Upper lobe of left lung (tissue), 4 donors: ENCODE results near the gene LIMK2.

ENCODE experiments used
- POLR2A ChIP-seq, 4 donors: fragments of 450-650 bp; IDR thresholded peaks; one replicate each; pipeline ENCODE4 v1.5.1; 2016 to 2017; ENCODE audit warnings: antibody characterized with exemption in 4 of 4, mild to moderate bottlenecking in 2 of 4
- TF ChIP-seq, protein P1 (sequence below), 6 experiments: fragments of 450-650 bp in 4 of 6; fragments of 200-600 bp in 2 of 6; sonication (generic) in 2 of 6; IDR thresholded peaks; one replicate each; pipeline ENCODE4 v1.5.1; 2016 to 2019; ENCODE audit warnings: antibody characterized with exemption in 6 of 6

DNA sequence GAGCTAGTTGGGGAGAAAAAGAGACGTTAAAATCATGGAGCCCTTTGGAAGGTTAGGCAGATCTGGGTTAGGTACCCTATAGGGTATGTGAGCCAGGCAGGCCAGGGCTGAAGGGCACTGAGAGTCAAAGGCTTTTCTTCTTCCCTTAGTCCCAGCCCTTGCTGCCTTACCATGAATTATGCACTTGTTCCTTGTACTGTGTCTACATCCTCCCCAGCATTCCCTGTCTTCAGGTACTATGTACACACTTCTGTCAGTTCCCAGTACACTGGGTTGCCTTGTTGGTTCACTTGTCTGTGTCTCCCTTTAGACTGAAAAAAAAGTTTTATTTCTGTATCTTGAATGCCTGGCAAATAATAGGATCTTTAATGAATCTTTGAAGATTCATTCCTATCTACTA is 35.2 kb upstream of the LIMK2 start:
- TF ChIP-seq, protein P1, sequence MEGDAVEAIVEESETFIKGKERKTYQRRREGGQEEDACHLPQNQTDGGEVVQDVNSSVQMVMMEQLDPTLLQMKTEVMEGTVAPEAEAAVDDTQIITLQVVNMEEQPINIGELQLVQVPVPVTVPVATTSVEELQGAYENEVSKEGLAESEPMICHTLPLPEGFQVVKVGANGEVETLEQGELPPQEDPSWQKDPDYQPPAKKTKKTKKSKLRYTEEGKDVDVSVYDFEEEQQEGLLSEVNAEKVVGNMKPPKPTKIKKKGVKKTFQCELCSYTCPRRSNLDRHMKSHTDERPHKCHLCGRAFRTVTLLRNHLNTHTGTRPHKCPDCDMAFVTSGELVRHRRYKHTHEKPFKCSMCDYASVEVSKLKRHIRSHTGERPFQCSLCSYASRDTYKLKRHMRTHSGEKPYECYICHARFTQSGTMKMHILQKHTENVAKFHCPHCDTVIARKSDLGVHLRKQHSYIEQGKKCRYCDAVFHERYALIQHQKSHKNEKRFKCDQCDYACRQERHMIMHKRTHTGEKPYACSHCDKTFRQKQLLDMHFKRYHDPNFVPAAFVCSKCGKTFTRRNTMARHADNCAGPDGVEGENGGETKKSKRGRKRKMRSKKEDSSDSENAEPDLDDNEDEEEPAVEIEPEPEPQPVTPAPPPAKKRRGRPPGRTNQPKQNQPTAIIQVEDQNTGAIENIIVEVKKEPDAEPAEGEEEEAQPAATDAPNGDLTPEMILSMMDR (IDR thresholded peaks at IDR 0.05), result no peak
- no peak for TF ChIP-seq POLR2A (IDR thresholded peaks at IDR 0.05)
